ENCODE results near the gene TAOK2.

GRCh38 chr16:29977063-29977825 lies 3.6 kb downstream of the TAOK2 start:
- no peak for TF ChIP-seq CTCF (IDR thresholded peaks at IDR 0.05)
- no peak for TF ChIP-seq POLR2A (IDR thresholded peaks at IDR 0.05)

Measured in Peyer's patch (tissue), 4 donors.